NT2/D1 (cell line): ENCODE measurements around the gene RAB26.

Experiments
- SUZ12 ChIP-seq: IDR thresholded peaks from 2 replicates; pipeline ENCODE4 v1.6.1; 2011; ENCODE audit not compliant: insufficient read length, insufficient read depth; ENCODE audit errors: extremely low read depth
- YY1 ChIP-seq: IDR thresholded peaks from 2 replicates; pipeline ENCODE4 v1.6.1; 2011; ENCODE audit not compliant: insufficient read length, insufficient read depth

DNA sequence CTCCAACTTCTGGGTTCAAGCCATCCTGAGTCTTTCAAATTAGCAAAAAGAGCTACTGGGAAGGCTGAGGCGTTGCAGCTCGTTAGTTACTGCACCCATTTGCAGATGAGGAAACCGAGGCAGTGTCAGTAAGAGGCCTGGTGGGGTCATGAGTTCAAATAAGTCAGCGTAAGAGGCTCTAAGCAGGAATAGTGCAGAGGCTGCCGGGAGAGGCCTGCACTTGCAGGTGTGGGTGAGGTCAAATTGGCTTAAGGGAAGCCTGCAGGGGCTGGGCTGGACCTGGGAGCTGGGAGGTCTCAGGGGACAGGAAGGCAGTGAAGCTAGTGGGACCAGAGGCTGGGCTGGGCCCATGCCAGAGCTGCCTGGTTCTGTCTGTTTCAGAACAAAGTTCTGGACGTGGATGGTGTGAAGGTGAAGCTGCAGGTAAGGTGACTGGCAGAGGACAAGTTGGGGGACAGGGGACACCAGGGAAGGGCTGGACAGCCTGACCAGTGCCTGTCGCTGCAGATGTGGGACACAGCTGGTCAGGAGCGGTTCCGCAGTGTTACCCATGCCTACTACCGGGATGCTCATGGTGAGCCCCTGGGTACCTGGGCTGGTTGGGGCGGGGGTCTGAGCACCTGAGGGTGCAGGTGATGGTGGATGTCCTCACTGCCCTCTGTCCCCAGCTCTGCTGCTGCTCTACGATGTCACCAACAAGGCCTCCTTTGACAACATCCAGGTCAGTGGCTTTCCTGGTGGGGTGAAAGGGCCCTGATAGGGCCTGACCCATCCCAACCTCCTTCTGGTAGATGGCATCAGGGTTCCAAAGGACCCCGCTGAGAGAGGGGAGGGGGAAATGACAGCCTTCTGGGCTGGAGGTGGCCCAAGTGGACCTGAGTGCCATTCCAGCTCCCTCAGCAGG, 3.0 kb downstream of the RAB26 start:
- TF ChIP-seq SUZ12: no peak
- TF ChIP-seq YY1: no peak
